WTC11 (cell line): ENCODE measurements around the gene ZNF341. TPM values are rescaled to one million over a fixed set of nuclear protein-coding genes. Genes with fewer than 3 reads are reported as not detected.

ENCODE experiments used
- ATAC-seq: fragments of 200-7000 bp; cut with Tn5 transposase; 2 replicates; pipeline ENCODE4 v1.10.0; 2021; ENCODE audit warnings: mild to moderate bottlenecking, moderate library complexity
- CTCF ChIA-PET: fragments of 300-600 bp; sonication (Branson Sonifier 250); formaldehyde crosslinking; loops from one replicate; lab custom pipeline; 2021; ENCODE audit warnings: antibody characterized with exemption; lab: Charles Lee
- POLR2A ChIA-PET: fragments of 350-600 bp; sonication (Branson Sonifier 250); formaldehyde crosslinking; loops from one replicate; lab custom pipeline; 2021; ENCODE audit warnings: antibody characterized with exemption; lab: Charles Lee
- DNase-seq: peaks from one replicate; pipeline ENCODE4 v3.0.0; 2021; ENCODE audit warnings: low spot score
- H3K27ac Mint-ChIP-seq: 2 replicates; pipeline ENCODE4 v1.8.0; 2021; ENCODE audit warnings: mixed read lengths
- H3K27me3 Mint-ChIP-seq: 2 replicates; pipeline ENCODE4 v1.8.0; 2021; ENCODE audit warnings: low read depth, mild to moderate bottlenecking, moderate library complexity, mixed read lengths
- H3K36me3 Mint-ChIP-seq: 2 replicates; pipeline ENCODE4 v1.8.0; 2021; ENCODE audit warnings: mixed read lengths
- H3K4me1 Mint-ChIP-seq: 2 replicates; pipeline ENCODE4 v1.8.0; 2022; ENCODE audit warnings: mixed read lengths
- H3K4me3 Mint-ChIP-seq: 2 replicates; pipeline ENCODE4 v1.8.0; 2021; ENCODE audit warnings: mild to moderate bottlenecking, moderate library complexity, mixed read lengths
- H3K9me3 Mint-ChIP-seq: 2 replicates; pipeline ENCODE4 v1.8.0; 2021; ENCODE audit warnings: mixed read lengths
- ARID4B ChIP-seq: sonication (generic); formaldehyde crosslinking; IDR thresholded peaks from 2 replicates; pipeline ENCODE4 v1.8.0; 2023; ENCODE audit warnings: missing genetic modification reagents, mild to moderate bottlenecking, borderline replicate concordance
- CREM ChIP-seq: sonication (generic); formaldehyde crosslinking; IDR thresholded peaks from 2 replicates; pipeline ENCODE4 v1.8.1; 2022; ENCODE audit warnings: mild to moderate bottlenecking, missing genetic modification reagents, moderate library complexity
- ERG ChIP-seq: fragments of 250-450 bp; sonication (Bioruptor Pico); IDR thresholded peaks from 2 replicates; pipeline ENCODE4 v1.8.0; 2021; ENCODE audit warnings: mild to moderate bottlenecking
- IRF1 ChIP-seq: sonication (generic); formaldehyde crosslinking; IDR thresholded peaks from 2 replicates; pipeline ENCODE4 v1.8.0; 2023; ENCODE audit warnings: missing genetic modification reagents
- KAT7 ChIP-seq: sonication (generic); formaldehyde crosslinking; IDR thresholded peaks from 2 replicates; pipeline ENCODE4 v1.8.1; 2023; ENCODE audit warnings: missing genetic modification reagents, mild to moderate bottlenecking, borderline replicate concordance
- MYBL2 ChIP-seq: sonication (generic); formaldehyde crosslinking; IDR thresholded peaks from 2 replicates; pipeline ENCODE4 v1.8.1; 2023; ENCODE audit warnings: mild to moderate bottlenecking, moderate library complexity, missing genetic modification reagents
- PRRX2 ChIP-seq: fragments of 250-450 bp; sonication (Bioruptor Pico); IDR thresholded peaks from 2 replicates; pipeline ENCODE4 v1.8.0; 2021; ENCODE audit warnings: mild to moderate bottlenecking
- ZNF416 ChIP-seq: fragments of 250-450 bp; sonication (Bioruptor Pico); IDR thresholded peaks from 2 replicates; pipeline ENCODE4 v1.9.0; 2021; ENCODE audit warnings: mild to moderate bottlenecking, inconsistent platforms
- ZNF512 ChIP-seq: sonication (generic); formaldehyde crosslinking; IDR thresholded peaks from 2 replicates; pipeline ENCODE4 v1.8.1; 2022; ENCODE audit warnings: missing genetic modification reagents, borderline replicate concordance
- ZNF671 ChIP-seq: fragments of 250-450 bp; sonication (Bioruptor Pico); IDR thresholded peaks from 2 replicates; pipeline ENCODE4 v1.8.0; 2021; ENCODE audit warnings: mild to moderate bottlenecking
- ZSCAN18 ChIP-seq: fragments of 250-450 bp; sonication (Bioruptor Pico); IDR thresholded peaks from 2 replicates; pipeline ENCODE4 v2.1.2; 2022; ENCODE audit warnings: mild to moderate bottlenecking, moderate library complexity
- total RNA-seq: library from RNA; stranded (reverse); gene quantifications from 3 replicates; pipeline ENCODE4 v1.2.3, GENCODE V29; 2021
- TF ChIP-seq, protein P1 (sequence below): fragments of 200-600 bp; IDR thresholded peaks from 2 replicates; pipeline ENCODE4 v1.8.0; 2022; ENCODE audit warnings: antibody characterized with exemption
- TF ChIP-seq, protein P2 (sequence below): sonication (generic); formaldehyde crosslinking; IDR thresholded peaks from 2 replicates; pipeline ENCODE4 v1.8.1; 2022; ENCODE audit warnings: low read depth, mild to moderate bottlenecking, moderate library complexity, missing genetic modification reagents, borderline replicate concordance
- TF ChIP-seq, protein P3 (sequence below): sonication (generic); formaldehyde crosslinking; IDR thresholded peaks from 2 replicates; pipeline ENCODE4 v1.8.1; 2023; ENCODE audit warnings: mild to moderate bottlenecking, missing genetic modification reagents, borderline replicate concordance
- TF ChIP-seq, protein P4 (sequence below): sonication (generic); formaldehyde crosslinking; IDR thresholded peaks from 2 replicates; pipeline ENCODE4 v1.8.0; 2022; ENCODE audit warnings: mild to moderate bottlenecking, missing genetic modification reagents

Gene ZNF341
- total RNA-seq, 1 experiment from 2014 or later, result 9.6 TPM

- Mint-ChIP-seq H3K9me3 (no peaks in the 10 kb centered on the region), H3K27ac (no peak overlapping the region), H3K4me3 (no peak overlapping the region), H3K4me1 (peaks cover 10% of the 10 kb centered on the region), H3K36me3 (no peaks in the 10 kb centered on the region), H3K27me3 (peaks cover 3% of the 10 kb centered on the region; the same call in 1 of the 2 replicates)
- ChIA-PET POLR2A (no interaction called here), CTCF (interaction anchor here (1.1 to 1.5 kb wide), 2 partner anchors 47 to 285 kb away, joined by 3 read pairs; partner anchors contain the start of gene SNTA1)
- ATAC-seq, result no peak
- TF ChIP-seq IRF1 (CRISPR knock-in tag) (no peak), KAT7 (CRISPR knock-in tag) (no peak), ERG (no peak), PRRX2 (CRISPR knock-in tag) (no peak), MYBL2 (no peak), ZNF416 (CRISPR knock-in tag) (no peak), CREM (CRISPR knock-in tag) (no peak), ZSCAN18 (CRISPR knock-in tag) (no peak), ZNF671 (CRISPR knock-in tag) (no peak), ZNF512 (CRISPR knock-in tag) (no peak), ARID4B (CRISPR knock-in tag) (no peak)
- TF ChIP-seq, protein P1, sequence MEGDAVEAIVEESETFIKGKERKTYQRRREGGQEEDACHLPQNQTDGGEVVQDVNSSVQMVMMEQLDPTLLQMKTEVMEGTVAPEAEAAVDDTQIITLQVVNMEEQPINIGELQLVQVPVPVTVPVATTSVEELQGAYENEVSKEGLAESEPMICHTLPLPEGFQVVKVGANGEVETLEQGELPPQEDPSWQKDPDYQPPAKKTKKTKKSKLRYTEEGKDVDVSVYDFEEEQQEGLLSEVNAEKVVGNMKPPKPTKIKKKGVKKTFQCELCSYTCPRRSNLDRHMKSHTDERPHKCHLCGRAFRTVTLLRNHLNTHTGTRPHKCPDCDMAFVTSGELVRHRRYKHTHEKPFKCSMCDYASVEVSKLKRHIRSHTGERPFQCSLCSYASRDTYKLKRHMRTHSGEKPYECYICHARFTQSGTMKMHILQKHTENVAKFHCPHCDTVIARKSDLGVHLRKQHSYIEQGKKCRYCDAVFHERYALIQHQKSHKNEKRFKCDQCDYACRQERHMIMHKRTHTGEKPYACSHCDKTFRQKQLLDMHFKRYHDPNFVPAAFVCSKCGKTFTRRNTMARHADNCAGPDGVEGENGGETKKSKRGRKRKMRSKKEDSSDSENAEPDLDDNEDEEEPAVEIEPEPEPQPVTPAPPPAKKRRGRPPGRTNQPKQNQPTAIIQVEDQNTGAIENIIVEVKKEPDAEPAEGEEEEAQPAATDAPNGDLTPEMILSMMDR, result no peak
- TF ChIP-seq, protein P2, sequence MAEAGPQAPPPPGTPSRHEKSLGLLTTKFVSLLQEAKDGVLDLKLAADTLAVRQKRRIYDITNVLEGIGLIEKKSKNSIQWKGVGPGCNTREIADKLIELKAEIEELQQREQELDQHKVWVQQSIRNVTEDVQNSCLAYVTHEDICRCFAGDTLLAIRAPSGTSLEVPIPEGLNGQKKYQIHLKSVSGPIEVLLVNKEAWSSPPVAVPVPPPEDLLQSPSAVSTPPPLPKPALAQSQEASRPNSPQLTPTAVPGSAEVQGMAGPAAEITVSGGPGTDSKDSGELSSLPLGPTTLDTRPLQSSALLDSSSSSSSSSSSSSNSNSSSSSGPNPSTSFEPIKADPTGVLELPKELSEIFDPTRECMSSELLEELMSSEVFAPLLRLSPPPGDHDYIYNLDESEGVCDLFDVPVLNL (CRISPR knock-in tag), result no peak
- TF ChIP-seq, protein P3, sequence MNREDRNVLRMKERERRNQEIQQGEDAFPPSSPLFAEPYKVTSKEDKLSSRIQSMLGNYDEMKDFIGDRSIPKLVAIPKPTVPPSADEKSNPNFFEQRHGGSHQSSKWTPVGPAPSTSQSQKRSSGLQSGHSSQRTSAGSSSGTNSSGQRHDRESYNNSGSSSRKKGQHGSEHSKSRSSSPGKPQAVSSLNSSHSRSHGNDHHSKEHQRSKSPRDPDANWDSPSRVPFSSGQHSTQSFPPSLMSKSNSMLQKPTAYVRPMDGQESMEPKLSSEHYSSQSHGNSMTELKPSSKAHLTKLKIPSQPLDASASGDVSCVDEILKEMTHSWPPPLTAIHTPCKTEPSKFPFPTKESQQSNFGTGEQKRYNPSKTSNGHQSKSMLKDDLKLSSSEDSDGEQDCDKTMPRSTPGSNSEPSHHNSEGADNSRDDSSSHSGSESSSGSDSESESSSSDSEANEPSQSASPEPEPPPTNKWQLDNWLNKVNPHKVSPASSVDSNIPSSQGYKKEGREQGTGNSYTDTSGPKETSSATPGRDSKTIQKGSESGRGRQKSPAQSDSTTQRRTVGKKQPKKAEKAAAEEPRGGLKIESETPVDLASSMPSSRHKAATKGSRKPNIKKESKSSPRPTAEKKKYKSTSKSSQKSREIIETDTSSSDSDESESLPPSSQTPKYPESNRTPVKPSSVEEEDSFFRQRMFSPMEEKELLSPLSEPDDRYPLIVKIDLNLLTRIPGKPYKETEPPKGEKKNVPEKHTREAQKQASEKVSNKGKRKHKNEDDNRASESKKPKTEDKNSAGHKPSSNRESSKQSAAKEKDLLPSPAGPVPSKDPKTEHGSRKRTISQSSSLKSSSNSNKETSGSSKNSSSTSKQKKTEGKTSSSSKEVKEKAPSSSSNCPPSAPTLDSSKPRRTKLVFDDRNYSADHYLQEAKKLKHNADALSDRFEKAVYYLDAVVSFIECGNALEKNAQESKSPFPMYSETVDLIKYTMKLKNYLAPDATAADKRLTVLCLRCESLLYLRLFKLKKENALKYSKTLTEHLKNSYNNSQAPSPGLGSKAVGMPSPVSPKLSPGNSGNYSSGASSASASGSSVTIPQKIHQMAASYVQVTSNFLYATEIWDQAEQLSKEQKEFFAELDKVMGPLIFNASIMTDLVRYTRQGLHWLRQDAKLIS (CRISPR knock-in tag), result no peak
- TF ChIP-seq, protein P4, sequence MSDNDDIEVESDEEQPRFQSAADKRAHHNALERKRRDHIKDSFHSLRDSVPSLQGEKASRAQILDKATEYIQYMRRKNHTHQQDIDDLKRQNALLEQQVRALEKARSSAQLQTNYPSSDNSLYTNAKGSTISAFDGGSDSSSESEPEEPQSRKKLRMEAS (CRISPR knock-in tag), result no peak
- DNase-seq, result no peak
Observed at GRCh38 chr20:33728463-33728862, 3.3 kb upstream of the ZNF341 start.
